Stimulated activated CD4-positive, alpha-beta T cell treated with anti-CD3 and anti-CD28 coated beads, Interleukin-1b, Interleukin-23, amount 100 ng/mL, for 48 hours (primary cell): Measurements from ENCODE around the gene OPRD1.
A peak's percentile ranks its signal among the peaks of the same experiment; 100 is the strongest.
"Not testable (repeated sequence)": the region's sequence is repeated elsewhere in the genome, so short reads cannot be mapped to it uniquely, and the experiment has no call there.

Source experiments
- DNase-seq: peaks from one replicate; pipeline ENCODE4 v3.0.0-alpha.2; 2020

The OPRD1 gene

GRCh38 chr1:28811766-28812668 lies at the start of gene OPRD1:
OPRD1 (plus strand) TSS chr1:28812170; CDS start chr1:28812384, 214 bp downstream.
- DNase-seq: no peak

GRCh38 chr1:28766532-28767183 lies 45.3 kb upstream of the OPRD1 start:
- no peak for DNase-seq

- no peak for DNase-seq
Measured at GRCh38 chr1:28770601-28771165, 41.3 kb upstream of the OPRD1 start.

- DNase-seq: not testable (repeated sequence)
Measured at GRCh38 chr1:28771921-28772320, 40.0 kb upstream of the OPRD1 start.

- no peak for DNase-seq
Measured at GRCh38 chr1:28773105-28773504, 38.9 kb upstream of the OPRD1 start.

- DNase-seq: peak; percentile 61
Measured at GRCh38 chr1:28775121-28775942, 36.6 kb upstream of the OPRD1 start.

GRCh38 chr1:28776341-28776740 lies 35.6 kb upstream of the OPRD1 start:
- no peak for DNase-seq

GRCh38 chr1:28778021-28778420 lies 33.9 kb upstream of the OPRD1 start:
- DNase-seq: no peak

GRCh38 chr1:28779751-28780408 lies 32.1 kb upstream of the OPRD1 start:
- DNase-seq: no peak

GRCh38 chr1:28781305-28781704 lies 30.7 kb upstream of the OPRD1 start:
- DNase-seq: no peak

- DNase-seq: no peak
Measured at GRCh38 chr1:28782011-28782410, 30.0 kb upstream of the OPRD1 start.

- no peak for DNase-seq
Measured at GRCh38 chr1:28783363-28783762, 28.6 kb upstream of the OPRD1 start.

- DNase-seq: no peak
Measured at GRCh38 chr1:28789412-28789811, 22.6 kb upstream of the OPRD1 start.

GRCh38 chr1:28789816-28790215 lies 22.2 kb upstream of the OPRD1 start:
- DNase-seq: no peak

GRCh38 chr1:28790377-28791035 lies 21.5 kb upstream of the OPRD1 start:
- DNase-seq: no peak

GRCh38 chr1:28791929-28792328 lies 20.0 kb upstream of the OPRD1 start:
- not testable (repeated sequence) for DNase-seq

- DNase-seq: no peak
Measured at GRCh38 chr1:28792644-28793121, 19.3 kb upstream of the OPRD1 start.

GRCh38 chr1:28794582-28794981 lies 17.4 kb upstream of the OPRD1 start:
- not testable (repeated sequence) for DNase-seq

GRCh38 chr1:28796352-28797211 lies 15.4 kb upstream of the OPRD1 start:
- no peak for DNase-seq

GRCh38 chr1:28800324-28800723 lies 11.6 kb upstream of the OPRD1 start:
- no peak for DNase-seq

GRCh38 chr1:28801461-28801860 lies 10.5 kb upstream of the OPRD1 start:
- no peak for DNase-seq
